ENCODE measurements around the gene OR2D2. TPM values are rescaled to one million over a fixed set of nuclear protein-coding genes. Genes with fewer than 3 reads are reported as not detected.
"Not testable (repeated sequence)": the region's sequence is repeated elsewhere in the genome, so short reads cannot be mapped to it uniquely, and the experiment has no call there.

OR2D2 gene
- total RNA-seq, 1 donor from 2014 or later = 0.39 TPM

DNA sequence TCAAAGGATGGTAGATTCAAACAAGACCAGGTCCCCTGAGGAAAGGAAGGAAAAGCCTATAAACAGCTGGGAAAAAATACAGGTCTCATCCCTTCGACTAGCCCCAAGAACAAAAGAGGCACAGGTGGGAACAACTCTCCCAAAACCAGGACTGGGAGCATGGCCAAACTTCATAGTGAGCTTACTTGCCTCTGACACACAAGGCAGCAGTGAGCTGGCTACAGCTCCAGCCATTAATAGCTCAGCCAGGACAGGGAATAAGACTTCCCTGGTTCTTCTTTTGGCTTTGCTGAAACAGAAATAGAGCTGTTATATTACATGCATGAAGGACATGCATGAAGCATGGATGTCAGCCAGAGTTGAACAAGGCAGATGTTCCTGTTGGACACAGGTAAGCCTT lies 29.3 kb downstream of the OR2D2 start, which contains the start of gene OR10A2:
OR10A2 (plus strand) TSS at position 97 of the 400 bp plus-strand sequence. CDS start 6,698 bp downstream, outside the sequence.
- Mint-ChIP-seq H3K4me3 (ENCODE audit: unreplicated experiment) (no peak within 1 kb of the TSS), H3K4me1 (ENCODE audit: low read depth, unreplicated experiment) (peaks cover 2% of the 10 kb centered on the region), H3K36me3 (ENCODE audit: low read depth, unreplicated experiment) (no peaks in the 10 kb centered on the region), H3K27me3 (ENCODE audit: low read depth, unreplicated experiment) (no peaks in the 10 kb centered on the region), H3K9me3 (ENCODE audit: unreplicated experiment) (no peaks in the 10 kb centered on the region), H3K27ac (ENCODE audit: unreplicated experiment) (no peak within 1 kb of the TSS)
- H3K4me3 ChIP-seq (ENCODE audit: insufficient read depth, low read depth, low read length) = no peak within 1 kb of the TSS
- no peak within 1 kb of the TSS for H2AFZ ChIP-seq (ENCODE audit: low read depth, low read length)
- no peaks in the 10 kb centered on the region for H3K9me3 ChIP-seq (ENCODE audit: insufficient read depth, low read depth, low read length)
- H3K4me2 ChIP-seq (ENCODE audit: low read length) = no peak within 1 kb of the TSS
- H3K4me1 ChIP-seq (ENCODE audit: insufficient read depth, low read length) = no peaks in the 10 kb centered on the region
- no peak for TF ChIP-seq EZH2 (IDR thresholded peaks at IDR 0.05; ENCODE audit: insufficient read depth, low read length)
- TF ChIP-seq, protein P1, sequence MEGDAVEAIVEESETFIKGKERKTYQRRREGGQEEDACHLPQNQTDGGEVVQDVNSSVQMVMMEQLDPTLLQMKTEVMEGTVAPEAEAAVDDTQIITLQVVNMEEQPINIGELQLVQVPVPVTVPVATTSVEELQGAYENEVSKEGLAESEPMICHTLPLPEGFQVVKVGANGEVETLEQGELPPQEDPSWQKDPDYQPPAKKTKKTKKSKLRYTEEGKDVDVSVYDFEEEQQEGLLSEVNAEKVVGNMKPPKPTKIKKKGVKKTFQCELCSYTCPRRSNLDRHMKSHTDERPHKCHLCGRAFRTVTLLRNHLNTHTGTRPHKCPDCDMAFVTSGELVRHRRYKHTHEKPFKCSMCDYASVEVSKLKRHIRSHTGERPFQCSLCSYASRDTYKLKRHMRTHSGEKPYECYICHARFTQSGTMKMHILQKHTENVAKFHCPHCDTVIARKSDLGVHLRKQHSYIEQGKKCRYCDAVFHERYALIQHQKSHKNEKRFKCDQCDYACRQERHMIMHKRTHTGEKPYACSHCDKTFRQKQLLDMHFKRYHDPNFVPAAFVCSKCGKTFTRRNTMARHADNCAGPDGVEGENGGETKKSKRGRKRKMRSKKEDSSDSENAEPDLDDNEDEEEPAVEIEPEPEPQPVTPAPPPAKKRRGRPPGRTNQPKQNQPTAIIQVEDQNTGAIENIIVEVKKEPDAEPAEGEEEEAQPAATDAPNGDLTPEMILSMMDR (IDR thresholded peaks at IDR 0.05; ENCODE audit: insufficient read depth, low read depth, low read length) = no peak
- no peaks in the 10 kb centered on the region for H4K20me1 ChIP-seq (ENCODE audit: insufficient read depth, low read length)
- no peak for DNase-seq (ENCODE audit: low read depth)
- no peak within 1 kb of the TSS for H3K9ac ChIP-seq (ENCODE audit: low read length)
- H3K27me3 ChIP-seq (ENCODE audit: insufficient read depth, low read length) = no peaks in the 10 kb centered on the region
- H3K36me3 ChIP-seq (ENCODE audit: insufficient read depth, low read length) = no peaks in the 10 kb centered on the region
- H3K27ac ChIP-seq (ENCODE audit: low read depth, low read length) = no peak within 1 kb of the TSS
- FAIRE-seq = no peak
- H3K79me2 ChIP-seq (ENCODE audit: insufficient read depth, low read length) = no peaks in the 10 kb centered on the region

DNA sequence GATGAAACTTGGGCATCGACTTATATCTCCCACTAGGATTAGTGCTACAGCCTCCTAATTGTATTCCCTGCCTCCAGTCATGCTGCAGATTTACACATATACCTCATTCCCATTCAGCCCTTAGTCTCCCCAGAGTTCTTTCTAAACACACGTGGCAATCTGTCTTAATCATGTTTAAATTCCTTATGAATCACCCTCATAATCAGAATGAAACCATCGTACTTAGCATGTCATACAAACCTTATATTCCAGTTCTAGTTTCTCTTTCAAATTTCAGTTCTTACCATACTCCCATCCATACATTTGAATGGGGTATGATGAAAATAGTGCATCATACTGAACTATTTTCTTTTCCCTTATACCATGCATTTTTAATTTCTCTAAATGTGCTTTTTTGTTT lies 35.4 kb downstream of the OR2D2 start:
- H2AFZ ChIP-seq (ENCODE audit: low read depth, low read length) = no peak overlapping the region
- H3K9me3 Mint-ChIP-seq (ENCODE audit: unreplicated experiment) = peaks cover 7% of the 10 kb centered on the region
- FAIRE-seq = no peak
- no peak overlapping the region for H3K4me3 ChIP-seq (ENCODE audit: insufficient read depth, low read depth, low read length)
- H3K4me1 Mint-ChIP-seq (ENCODE audit: low read depth, unreplicated experiment) = no peaks in the 10 kb centered on the region
- H4K20me1 ChIP-seq (ENCODE audit: insufficient read depth, low read length) = no peaks in the 10 kb centered on the region
- H3K36me3 Mint-ChIP-seq (ENCODE audit: low read depth, unreplicated experiment) = peaks cover 2% of the 10 kb centered on the region
- no peak overlapping the region for H3K9ac ChIP-seq (ENCODE audit: low read length)
- H3K36me3 ChIP-seq (ENCODE audit: insufficient read depth, low read length) = no peaks in the 10 kb centered on the region
- no peaks in the 10 kb centered on the region for H3K79me2 ChIP-seq (ENCODE audit: insufficient read depth, low read length)
- H3K4me3 Mint-ChIP-seq (ENCODE audit: unreplicated experiment) = no peak overlapping the region
- no peak overlapping the region for H3K27ac ChIP-seq (ENCODE audit: low read depth, low read length)
- TF ChIP-seq EZH2 (IDR thresholded peaks at IDR 0.05; ENCODE audit: insufficient read depth, low read length) = no peak
- TF ChIP-seq, protein P1 (IDR thresholded peaks at IDR 0.05; ENCODE audit: insufficient read depth, low read depth, low read length) = no peak
- H3K4me1 ChIP-seq (ENCODE audit: insufficient read depth, low read length) = no peaks in the 10 kb centered on the region
- no peak overlapping the region for H3K4me2 ChIP-seq (ENCODE audit: low read length)
- H3K27me3 ChIP-seq (ENCODE audit: insufficient read depth, low read length) = no peaks in the 10 kb centered on the region
- DNase-seq (ENCODE audit: low read depth) = no peak
- H3K27me3 Mint-ChIP-seq (ENCODE audit: low read depth, unreplicated experiment) = no peaks in the 10 kb centered on the region
- no peak overlapping the region for H3K27ac Mint-ChIP-seq (ENCODE audit: unreplicated experiment)
- H3K9me3 ChIP-seq (ENCODE audit: insufficient read depth, low read depth, low read length) = no peaks in the 10 kb centered on the region

DNA sequence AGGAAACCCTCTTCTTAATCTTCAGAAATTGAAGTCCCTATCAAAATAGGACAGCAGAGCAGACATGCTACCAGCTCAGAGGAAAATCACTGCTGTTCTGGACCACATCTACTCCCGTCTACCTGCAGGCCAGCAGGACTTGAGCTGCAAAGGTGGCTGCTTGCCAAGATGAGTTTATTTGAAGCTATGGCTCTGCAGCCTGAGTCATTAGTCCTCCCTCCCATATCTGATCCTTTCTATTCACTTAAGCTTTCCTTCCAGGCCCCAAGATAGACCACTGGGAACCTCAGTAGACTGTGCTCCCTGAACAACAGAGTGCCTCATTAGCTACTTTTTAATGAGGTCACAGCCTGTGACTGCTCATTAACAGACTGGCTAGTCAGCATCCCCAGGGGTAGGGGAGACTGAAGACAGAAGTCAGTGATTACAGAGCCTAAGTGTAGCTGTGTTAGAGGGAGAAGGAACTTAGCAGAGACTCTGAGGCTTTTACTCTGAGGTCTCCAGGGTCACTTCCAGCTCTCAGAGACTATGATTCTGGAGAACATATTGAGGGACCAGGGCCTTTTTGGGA lies 36.2 kb downstream of the OR2D2 start:
- Histone ChIP-seq H3K4me2 (ENCODE audit: low read length) (no peak overlapping the region), H3K9me3 (ENCODE audit: insufficient read depth, low read depth, low read length) (no peaks in the 10 kb centered on the region), H3K27ac (ENCODE audit: low read depth, low read length) (no peak overlapping the region), H3K9ac (ENCODE audit: low read length) (no peak overlapping the region), H3K36me3 (ENCODE audit: insufficient read depth, low read length) (no peaks in the 10 kb centered on the region), H3K4me3 (ENCODE audit: insufficient read depth, low read depth, low read length) (no peak overlapping the region), H3K4me1 (ENCODE audit: insufficient read depth, low read length) (no peaks in the 10 kb centered on the region), H3K79me2 (ENCODE audit: insufficient read depth, low read length) (no peaks in the 10 kb centered on the region), H2AFZ (ENCODE audit: low read depth, low read length) (no peak overlapping the region), H4K20me1 (ENCODE audit: insufficient read depth, low read length) (no peaks in the 10 kb centered on the region), H3K27me3 (ENCODE audit: insufficient read depth, low read length) (no peaks in the 10 kb centered on the region)
- Mint-ChIP-seq H3K27me3 (ENCODE audit: low read depth, unreplicated experiment) (no peaks in the 10 kb centered on the region), H3K4me3 (ENCODE audit: unreplicated experiment) (no peak overlapping the region), H3K4me1 (ENCODE audit: low read depth, unreplicated experiment) (no peaks in the 10 kb centered on the region), H3K9me3 (ENCODE audit: unreplicated experiment) (peaks cover 12% of the 10 kb centered on the region), H3K36me3 (ENCODE audit: low read depth, unreplicated experiment) (peaks cover 2% of the 10 kb centered on the region), H3K27ac (ENCODE audit: unreplicated experiment) (no peak overlapping the region)
- DNase-seq (ENCODE audit: low read depth) (peak; percentile 20), FAIRE-seq (no peak)
- no peak for TF ChIP-seq EZH2 (IDR thresholded peaks at IDR 0.05; ENCODE audit: insufficient read depth, low read length)
- TF ChIP-seq, protein P1 (IDR thresholded peaks at IDR 0.05; ENCODE audit: insufficient read depth, low read depth, low read length) = no peak

DNA sequence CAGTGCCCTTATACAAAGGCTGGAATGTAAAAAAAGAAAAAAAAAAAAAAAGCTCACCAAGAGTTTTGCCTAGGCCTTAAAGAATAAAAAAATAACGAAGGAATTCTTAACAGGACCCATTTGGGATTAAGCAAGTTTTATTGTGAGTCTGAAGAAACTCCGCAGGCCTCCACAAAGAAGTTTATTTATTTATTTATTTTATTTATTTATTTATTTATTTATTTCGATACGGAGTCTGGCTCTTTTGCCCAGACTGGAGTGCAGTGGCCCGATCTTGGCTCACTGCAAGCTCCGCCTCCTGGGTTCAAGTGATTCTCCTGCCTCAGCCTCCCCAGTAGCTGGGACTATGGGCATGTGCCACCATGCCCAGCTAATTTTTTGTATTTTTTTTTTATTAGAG lies 37.5 kb downstream of the OR2D2 start:
- H3K27me3 Mint-ChIP-seq (ENCODE audit: low read depth, unreplicated experiment); FAIRE-seq; H3K36me3 Mint-ChIP-seq (ENCODE audit: low read depth, unreplicated experiment); H3K36me3 ChIP-seq (ENCODE audit: insufficient read depth, low read length); DNase-seq (ENCODE audit: low read depth); H3K4me2 ChIP-seq (ENCODE audit: low read length); H3K9ac ChIP-seq (ENCODE audit: low read length); H2AFZ ChIP-seq (ENCODE audit: low read depth, low read length); H3K79me2 ChIP-seq (ENCODE audit: insufficient read depth, low read length); H3K4me1 Mint-ChIP-seq (ENCODE audit: low read depth, unreplicated experiment); H3K27me3 ChIP-seq (ENCODE audit: insufficient read depth, low read length); H4K20me1 ChIP-seq (ENCODE audit: insufficient read depth, low read length); H3K4me1 ChIP-seq (ENCODE audit: insufficient read depth, low read length); H3K9me3 ChIP-seq (ENCODE audit: insufficient read depth, low read depth, low read length); H3K4me3 Mint-ChIP-seq (ENCODE audit: unreplicated experiment); H3K27ac Mint-ChIP-seq (ENCODE audit: unreplicated experiment); H3K27ac ChIP-seq (ENCODE audit: low read depth, low read length); H3K4me3 ChIP-seq (ENCODE audit: insufficient read depth, low read depth, low read length): not testable (repeated sequence)
- peaks cover 12% of the 10 kb centered on the region for H3K9me3 Mint-ChIP-seq (ENCODE audit: unreplicated experiment)
